HG02588 (cell line): Measurements from ENCODE around the gene BCR.

Experiments
- ATAC-seq: cut with Tn5 transposase; IDR thresholded peaks from one replicate; pipeline ENCODE4 v1.9.1; 2021; ENCODE audit warnings: mild to moderate bottlenecking, moderate library complexity; ENCODE audit not compliant: unreplicated experiment

The BCR gene

DNA sequence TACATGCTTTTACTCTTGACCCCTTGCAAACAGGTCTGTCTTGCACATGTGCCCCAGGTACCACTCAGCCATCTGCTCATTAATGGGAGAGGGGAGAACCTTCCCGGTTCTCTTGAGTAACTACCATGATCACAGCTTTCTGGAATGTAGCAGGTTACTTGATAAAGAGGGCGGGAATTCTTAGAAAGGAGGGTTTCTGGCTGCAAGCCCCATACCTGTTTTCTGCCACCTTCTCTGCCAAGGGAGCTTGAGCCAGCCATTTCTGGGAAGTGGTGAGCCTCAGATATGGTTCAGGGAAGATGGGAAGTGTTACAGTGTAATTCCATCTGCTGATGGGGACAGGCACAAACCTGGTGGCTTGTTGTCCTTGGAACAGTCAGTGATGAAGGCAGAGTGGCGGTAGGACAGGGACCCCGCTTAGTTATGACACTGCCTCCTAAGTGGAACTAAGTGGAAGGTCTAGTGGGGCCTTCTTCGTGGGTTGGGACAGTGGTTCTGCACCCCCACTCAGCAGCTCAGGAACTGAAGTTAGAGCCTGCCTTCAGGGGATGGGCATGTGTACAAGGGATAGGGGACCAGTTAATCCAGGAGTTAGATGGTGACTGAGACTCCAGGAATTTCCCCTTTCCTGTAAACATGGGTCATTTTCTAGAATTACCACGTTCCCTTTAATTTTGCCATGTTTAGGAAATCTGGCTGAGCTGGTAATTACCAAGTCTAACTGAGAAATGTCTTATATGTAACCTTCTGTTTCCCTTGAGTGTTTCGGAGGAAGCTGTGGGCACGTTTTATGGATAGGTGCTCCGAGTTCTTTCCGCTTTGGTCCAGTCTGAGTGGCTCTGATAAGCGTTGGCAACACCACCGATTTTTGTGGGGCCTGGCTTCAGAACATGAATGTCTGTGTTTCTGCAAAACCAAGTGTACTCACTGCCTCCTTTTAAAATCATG lies 35.3 kb downstream of the BCR start:
- ATAC-seq, result no peak

DNA sequence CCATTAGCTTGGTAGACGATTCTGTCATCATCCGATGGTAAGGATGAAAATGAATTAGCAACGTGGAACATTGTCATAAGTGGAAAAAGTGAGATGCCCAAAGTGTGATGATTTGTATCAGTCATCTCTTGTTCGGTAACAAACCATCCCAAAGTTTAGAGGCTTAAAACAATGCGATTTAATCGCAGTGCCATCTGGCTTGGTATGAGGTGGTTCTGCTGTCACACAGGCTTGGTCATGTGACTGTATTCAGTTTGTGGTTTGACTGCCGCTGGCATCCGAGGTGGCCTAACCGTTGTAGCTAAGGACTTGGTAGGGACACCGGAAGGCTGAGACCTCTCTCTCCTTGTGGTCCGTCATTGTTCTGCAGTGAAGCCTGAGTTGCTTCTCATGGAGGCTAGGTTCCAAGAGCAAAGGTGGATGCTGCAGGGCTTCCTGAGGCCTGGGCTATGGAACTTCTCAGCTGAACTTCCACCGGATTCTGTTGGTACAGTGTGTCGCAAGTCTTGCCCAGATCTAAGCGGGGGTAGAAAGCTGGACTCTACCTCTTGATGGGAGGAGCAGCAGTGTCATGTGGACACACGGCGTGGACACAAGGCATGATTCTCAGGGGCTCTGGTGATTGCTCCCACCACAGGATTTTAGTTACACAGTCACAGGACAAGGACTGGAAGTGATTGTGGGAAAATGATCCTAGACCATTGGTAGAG lies 36.3 kb downstream of the BCR start:
- no peak for ATAC-seq

DNA sequence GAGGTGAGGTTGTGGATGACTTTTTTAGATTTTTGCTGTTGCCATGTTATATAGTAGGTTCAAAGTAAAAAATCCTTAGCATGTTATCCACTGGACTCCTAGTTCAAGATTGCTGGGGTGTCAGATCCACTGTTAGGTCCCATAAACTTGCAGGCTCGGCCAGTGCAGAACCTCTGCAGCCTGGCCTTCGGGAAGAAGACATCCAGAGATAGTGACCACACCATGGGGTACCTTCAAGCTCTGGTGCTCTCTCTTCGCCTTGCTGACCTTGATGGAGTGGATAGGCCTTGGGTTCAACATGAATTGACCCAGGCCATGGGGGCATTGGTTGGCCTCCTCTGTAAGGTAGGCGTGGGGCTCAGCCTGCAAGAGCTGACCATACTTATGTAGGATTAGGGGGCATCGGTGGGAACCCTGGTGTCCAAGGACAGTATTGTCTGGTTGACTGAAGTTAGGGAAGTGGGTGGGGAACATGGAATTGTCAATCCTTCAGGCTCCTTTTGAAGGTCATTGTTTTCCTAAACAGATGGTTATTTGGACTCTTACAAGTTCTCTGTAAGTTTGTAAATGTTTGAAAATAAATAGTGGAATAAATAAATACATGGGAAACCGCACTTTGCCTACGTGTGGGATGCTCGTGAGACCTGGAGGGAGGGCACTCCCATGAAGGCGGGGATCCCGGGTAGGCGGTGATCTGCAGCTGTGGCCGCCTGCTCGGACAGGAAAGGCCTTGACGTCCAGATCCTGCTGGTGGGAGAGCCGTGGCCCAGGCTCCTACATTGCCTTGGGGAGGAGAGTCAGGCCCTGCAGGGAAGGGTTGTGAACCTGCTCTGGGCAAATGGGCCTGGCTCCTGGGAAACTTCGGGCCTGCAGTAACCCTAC lies 37.1 kb downstream of the BCR start:
- ATAC-seq, result no peak

DNA sequence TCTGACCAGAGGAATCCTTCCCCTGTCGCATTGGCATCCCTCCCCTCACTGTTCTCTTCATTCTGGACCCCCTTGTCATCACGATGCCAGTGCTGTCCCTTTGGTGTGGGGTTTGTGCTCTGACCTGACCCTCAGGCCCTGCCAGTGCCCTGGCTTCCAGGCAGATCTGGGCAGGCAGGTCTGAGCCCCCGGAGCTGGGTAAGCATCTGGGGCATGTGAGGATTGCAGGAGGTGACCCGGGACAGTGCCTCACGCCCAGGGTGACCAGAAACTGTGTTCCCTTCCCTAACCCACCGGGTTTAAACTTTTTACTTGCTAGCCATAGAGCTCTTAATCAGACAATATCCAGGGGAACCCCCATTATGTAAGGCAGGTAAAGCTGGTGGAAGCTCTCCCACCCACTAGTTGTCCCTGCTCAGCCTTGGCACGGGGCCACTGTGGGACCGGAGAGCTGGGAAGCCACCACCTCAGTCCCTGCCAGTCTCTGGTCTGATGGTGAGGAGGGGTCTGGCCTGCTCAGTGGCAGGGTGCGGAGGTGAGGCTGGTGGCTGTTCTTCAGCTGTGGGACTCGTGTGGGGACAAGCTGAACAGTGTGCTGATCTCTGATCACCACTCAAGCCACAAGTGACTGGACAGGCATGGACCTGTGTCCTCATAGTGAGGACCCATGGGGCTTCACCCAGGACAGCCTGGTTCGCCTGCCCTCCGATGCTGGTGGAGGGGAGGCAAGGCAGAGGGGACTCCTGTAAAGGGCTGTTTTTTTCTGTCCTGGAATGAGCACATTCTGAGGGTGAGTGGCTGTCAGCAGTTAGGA lies 38.0 kb downstream of the BCR start:
- ATAC-seq, result no peak

DNA sequence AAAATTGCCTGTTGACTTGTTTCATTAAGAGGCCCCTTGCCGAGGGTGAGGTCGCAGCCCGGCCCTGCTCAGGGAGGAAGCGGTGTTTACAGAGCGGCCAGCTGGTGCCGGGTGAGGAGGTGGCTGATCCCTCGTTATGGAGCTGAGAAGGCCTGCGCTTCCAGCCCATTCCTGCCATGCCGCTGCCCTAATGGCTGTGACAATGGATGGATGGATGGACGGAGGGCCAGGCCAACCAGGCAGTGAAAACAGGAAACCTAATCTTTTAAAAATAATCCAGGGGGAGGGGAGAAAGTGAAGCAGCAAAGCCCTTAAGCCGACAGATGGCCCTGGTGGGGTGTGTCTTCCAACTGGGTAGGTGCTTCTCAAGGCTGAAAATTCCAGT lies 38.5 kb downstream of the BCR start:
- no peak for ATAC-seq

DNA sequence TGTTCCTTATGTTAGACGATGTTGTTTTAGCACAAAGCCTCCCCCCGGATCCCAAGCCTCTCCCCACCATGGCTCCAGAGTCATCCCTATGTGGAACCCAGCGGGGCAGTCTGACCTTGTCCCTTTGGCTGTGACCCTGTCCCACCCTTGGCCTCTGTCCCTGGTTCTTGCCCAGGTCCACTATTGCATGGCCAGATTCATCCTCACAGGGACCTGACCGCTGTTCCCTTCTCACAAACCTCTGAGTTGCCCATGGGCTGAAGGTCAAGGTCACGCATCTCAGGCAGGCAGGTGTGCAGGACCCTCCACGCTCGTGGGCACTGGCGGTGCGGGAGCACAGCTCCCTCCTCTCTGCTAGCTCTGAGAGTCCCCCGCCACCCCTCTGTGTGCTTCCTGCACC lies 39.0 kb downstream of the BCR start:
- ATAC-seq, result no peak

DNA sequence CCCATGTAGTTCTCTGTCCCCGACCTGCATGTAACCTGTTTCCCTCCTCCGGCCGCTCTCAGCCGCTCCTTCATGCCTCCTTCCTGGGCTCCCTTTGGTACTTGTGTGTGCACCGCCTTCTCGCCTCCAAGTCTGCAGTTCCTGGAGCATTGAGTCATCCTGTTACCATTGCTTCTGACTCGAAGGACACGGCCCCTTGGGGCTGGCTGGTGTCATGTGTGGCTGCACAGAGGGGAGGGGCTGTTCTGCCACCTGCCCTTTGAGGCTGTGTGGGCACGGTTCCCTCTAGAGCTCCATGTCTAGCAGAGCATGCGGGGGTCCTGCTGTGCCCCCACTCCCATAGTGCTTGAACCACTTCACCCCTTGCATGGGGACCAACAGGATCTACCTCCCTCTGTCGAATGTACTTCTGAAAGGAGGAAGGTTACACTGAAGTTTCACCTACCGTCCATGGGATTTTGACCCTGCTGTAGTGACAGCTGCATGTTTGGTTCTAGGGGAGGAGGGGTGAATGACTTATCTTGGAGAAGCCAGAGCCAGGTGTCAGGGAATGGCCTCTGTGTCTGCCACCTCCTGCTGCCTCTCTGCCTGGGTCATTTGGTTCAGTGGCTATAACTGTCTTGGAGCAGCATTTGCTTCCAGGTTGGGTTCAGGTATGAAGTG lies 39.6 kb downstream of the BCR start:
- peak; percentile 56 for ATAC-seq

DNA sequence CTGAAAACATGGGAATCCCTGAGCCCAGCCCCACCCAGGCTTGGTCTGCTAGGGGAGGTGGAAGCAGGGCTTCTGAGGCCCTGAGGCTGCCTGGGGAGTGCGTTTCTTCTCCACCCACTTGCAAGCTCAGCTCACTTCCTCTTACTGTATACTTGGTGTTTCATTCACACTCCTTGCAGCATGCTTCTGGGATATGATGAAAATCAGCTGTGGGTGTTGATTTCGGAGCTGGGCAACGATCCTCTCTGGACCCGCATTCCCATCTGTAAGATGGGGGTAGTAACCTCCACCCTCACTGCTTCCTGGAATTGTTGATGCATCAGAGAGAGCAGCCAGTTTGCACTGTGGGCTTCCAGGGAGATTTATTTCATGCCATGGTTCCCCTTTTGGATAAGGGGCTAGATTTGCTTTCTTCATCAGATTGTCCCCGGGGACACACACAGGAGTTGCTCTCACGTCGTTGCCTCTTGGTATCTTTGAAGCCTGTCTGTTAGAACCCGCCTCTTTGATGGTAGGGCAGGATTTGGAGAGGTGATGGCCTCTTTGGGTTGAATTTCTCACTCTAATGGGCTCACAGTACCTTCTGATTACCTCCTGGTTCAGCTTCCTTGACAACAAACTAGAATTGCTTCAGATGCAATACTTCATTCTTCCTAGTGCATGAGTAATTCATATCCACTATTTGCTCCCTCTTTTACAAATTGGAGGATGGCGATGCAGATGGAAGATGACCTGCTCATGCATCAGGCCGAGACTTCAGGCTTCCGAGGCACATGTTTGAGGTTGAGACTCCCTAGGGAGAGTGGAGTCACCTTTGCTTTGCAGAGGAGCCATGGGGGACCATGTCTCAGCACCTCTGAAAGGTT lies 40.4 kb downstream of the BCR start:
- ATAC-seq, result peak; percentile 56

DNA sequence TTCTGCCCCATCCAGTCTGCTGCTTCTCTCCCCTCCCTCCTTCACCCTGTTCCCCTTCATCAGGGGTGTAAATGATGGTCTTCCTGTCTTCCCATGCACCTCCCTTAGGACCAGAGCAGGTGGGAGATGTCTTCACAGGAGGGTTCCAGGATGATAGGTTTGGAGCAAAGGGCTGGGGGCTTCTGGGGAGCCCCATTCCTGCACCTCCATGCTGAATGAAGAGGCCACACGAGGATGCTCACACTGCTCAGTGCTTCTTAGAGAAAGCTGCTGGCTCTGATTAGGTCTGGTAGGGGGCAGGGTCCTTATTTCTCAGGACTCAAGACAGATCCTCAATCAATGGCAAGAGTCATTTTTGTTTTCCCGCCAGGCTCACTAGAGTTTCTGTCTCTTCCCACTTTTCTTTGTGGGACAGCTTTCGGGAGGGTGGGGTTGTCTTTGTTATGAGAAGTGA lies 41.1 kb downstream of the BCR start:
- ATAC-seq, result no peak

DNA sequence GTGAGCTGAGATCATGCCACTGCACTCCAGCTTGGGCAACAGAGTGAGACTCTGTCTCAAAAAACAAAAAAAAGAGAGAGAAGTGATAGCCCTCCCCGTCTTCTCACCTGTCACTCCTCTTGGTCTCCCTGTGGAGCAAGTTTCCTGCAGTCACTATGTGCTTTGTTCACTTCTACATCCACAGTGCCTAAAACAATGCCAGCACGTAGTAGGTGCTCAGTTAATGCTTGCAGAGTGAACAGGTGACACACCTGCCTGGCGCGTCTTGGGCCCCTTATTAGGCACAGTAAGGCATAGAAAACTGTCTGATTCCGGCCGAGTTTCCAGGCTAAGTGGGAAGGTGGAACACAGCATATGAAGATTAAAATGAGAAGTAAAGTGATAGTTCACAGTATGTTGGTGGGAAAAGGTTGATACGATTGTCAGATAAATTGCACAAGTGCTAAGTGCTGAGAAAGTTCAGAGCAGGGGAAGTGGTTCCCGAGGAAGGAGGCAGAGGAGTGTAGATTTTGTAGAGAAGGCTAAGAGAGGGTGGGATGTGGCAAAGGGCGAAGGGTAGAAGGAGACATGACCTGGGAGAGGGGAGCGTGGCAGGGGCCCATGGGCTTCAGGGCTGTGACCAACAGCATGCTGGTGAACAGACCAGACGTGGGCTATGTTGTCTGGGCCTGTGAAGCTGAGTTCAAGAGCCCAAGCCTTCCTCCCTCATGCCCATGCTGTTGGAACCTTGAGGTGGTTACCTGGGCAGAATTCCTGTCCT lies 41.9 kb downstream of the BCR start:
- no peak for ATAC-seq

DNA sequence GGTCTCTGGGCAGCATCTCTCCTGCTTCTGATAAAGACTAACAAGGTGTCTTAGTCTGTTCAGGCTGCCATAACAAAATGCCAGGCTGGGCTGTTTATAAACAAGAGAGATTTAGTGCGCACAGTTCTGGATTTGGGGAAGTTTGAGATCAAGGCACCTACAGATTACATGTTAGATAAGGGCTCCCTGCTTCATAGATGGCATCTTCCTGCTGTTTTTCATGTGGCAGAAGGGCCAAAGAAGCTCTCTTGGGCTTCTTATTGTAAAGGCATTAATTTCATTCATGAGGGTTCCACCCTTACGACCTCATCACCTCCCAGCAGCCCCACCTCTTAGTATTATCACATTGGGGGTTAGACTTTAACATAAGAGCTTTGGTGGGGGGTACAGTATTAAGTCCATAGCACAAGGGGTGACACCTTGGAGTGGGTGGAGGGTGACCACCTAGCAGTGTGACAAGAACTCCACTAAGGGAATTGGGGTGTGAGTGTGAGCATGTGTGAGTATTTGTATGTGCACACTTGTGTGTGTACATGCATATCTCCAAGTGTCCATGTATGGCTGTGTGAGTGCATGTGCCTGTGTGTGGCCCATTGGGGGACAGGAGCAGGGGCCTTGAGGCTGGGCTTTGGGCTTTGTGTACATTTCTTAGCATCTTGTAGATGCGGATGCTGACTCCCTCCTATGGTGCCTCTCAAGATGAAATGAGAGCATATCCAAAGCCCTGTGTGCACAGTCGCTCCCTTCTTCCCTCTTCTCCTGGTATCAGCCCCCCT lies 42.7 kb downstream of the BCR start:
- ATAC-seq, result no peak

DNA sequence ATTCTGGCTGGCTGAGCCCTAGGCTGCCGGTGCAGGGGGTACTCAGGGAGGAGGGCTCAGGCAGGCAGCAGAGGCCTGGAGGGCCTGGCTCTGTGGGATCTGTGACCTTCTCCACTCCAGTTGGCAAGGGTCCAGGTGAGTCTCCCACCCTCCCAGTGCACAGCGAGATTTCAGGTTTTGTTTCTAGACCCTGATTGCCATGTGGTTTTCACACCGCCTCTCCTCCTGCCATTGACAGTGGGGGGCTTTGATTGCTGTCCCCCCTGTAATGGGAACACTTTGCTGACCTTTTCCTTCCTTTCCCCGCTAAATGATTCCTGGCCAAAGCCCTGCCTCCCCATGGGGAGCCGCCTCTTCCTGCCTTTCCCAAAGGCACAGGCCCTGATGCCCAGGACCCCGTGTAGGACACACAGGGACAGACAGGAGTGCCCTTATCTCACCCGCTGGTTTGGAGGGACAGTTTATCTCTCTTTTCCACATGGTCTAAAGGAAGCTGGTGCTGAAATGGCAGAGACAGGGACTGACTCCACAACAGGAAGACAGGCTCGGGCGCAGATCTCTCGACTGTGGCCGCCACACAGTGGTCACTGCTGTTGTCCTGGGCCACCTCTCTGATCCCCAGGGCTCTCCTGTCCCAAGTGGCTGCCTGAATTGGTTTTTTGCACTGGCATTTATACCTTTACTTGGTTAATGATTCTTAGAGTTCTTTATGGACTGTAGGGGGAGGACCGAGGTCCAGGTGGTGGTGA lies 43.4 kb downstream of the BCR start:
- ATAC-seq, result no peak

DNA sequence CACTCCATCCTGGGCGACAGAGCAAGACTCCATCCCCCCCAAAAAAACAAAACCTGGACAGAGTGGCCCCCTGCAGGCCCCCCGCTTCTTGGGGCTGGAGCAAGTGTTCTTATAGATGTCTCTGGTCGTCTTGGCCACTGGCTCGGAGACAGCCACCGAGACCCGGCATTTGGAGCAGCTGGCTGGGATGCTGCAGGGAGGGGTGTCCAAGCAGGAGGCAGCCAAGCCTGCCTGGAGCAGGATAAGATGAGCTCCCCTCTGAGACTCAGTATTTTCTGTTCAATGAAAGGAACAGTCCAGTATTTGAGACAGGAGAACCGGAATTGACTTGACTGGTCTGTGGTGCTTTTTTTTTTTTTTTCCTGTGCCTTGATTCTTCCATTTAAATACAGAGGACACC lies 44.5 kb downstream of the BCR start:
- no peak for ATAC-seq

DNA sequence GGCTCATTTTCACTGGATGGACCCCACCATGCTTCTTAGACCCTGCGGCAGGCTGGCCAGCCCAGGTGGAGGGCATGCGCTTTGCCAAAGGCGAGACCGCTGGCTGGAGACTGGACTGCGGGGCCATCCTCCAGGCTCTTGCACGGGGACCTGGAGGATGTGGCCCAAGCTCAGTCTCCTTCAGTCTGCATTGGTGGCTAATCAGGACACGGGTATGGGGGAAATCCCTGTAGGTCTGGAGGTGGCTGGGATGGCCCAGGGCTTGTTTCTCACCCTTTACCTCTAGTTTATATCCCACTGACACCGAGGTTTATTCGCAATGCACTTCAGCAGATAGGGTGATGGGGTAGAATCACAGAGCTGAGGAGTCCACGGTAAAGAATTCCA lies 45.0 kb downstream of the BCR start:
- ATAC-seq, result no peak

DNA sequence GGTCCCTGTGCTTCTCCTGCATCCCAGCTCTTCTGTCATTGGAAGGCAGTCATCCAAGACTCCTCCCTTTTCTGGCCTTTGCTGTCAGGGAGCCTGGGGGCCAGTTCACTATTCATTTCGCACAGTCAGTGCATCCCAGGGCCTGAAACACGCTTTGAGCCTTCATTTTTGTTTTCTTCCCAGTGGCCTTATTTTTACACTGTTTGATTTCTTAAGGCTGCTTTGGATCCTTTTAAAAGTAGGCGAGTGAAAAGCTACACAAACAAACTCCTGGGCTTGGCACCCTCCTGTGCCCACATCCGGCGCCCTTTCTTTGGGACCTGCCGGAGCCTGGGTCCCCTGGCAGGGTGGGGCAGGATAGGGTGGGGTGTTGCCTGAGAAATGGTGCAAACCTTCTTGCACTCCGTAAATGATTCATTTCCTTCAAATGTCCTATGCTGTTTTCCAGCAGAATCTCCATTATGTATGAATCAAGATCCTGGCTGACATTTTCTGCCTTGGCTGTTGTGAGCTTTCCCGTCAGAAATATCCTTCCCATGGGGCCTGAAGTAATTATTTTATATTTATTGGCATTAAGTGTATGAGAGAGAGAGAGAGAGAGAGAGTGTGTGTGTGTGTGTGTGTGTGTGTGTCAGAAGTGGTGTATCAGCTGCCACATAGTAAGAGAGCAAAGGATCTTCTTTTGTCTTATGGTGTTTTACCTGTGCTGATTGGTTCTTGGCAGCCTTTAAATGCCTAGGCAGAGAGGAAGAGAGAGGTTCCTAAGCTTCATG lies 45.6 kb downstream of the BCR start:
- no peak for ATAC-seq

DNA sequence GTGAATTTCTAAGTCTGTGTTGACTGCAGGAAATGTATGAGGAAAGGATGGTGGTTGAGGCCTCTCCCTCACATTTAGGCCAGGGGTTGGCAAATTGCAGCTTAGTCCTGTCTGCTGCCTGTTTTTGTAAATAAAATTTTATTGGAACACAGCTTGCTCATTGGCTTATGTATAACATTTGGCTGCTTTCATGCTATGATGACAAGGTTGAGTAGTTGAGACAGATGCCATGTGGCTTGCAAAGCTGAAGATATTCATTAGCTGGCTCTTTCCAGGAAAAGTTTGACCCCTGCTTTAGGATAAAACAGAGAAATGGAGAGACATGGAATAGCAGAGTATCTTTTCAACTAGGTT lies 46.2 kb downstream of the BCR start:
- ATAC-seq, result no peak
